Omental fat pad (tissue), 4 donors: ENCODE data around the gene MADCAM1. TPM values are rescaled to one million over a fixed set of nuclear protein-coding genes. Genes with fewer than 3 reads are reported as not detected.

Experiments
- ATAC-seq: fragments of 150-250 bp; one replicate; pipeline ENCODE4 v1.9.1; 2016; ENCODE audit warnings: mild to moderate bottlenecking, moderate library complexity; ENCODE audit not compliant: low FRiP score
- DNase-seq: peaks from one replicate; pipeline ENCODE4 v3.0.0-alpha.2; 2019; ENCODE audit warnings: low spot score
- CTCF ChIP-seq, 3 donors: fragments of 450-650 bp; IDR thresholded peaks; one replicate each; pipeline ENCODE4 v1.5.1; 2016 to 2017; ENCODE audit warnings: antibody characterized with exemption in 3 of 3, mild to moderate bottlenecking in 3 of 3, moderate library complexity in 2 of 3
- total RNA-seq, 4 donors: library from RNA; depleted of rRNA; stranded (reverse); fragments of >200 nt; gene quantifications; one replicate each; pipeline ENCODE4 v1.1.0, GENCODE V29; 2016

Gene MADCAM1
- total RNA-seq, 4 donors from 2014 or later: 0.69 TPM; not detected in 3

- no peak for DNase-seq
- peak in 2 of 3 donors; percentile 47 to 95 for TF ChIP-seq CTCF (IDR thresholded peaks at IDR 0.05)
Observed at GRCh38 chr19:506404-507285, 10.4 kb downstream of the MADCAM1 start.

GRCh38 chr19:507286-508203, 11.3 kb downstream of the MADCAM1 start, which contains the start of gene TPGS1:
Gene TPGS1 (plus strand): TSS chr19:507497. CDS start chr19:507507, 10 bp downstream.
- ATAC-seq (peak; percentile 93), DNase-seq (peak; percentile 89)
- TF ChIP-seq CTCF (IDR thresholded peaks at IDR 0.05): peak in 1 of 3 donors; percentile 3

More at GRCh38 chr19:506404-507285, 10.4 kb downstream of the MADCAM1 start:
- ATAC-seq: peak; percentile 94

GRCh38 chr19:508204-509150, 12.2 kb downstream of the MADCAM1 start:
- ATAC-seq (no peak), DNase-seq (no peak)
- TF ChIP-seq CTCF (IDR thresholded peaks at IDR 0.05): no peak

GRCh38 chr19:510606-511100, 14.4 kb downstream of the MADCAM1 start:
- peak in 2 of 3 donors; percentile 90 to 92 for TF ChIP-seq CTCF (IDR thresholded peaks at IDR 0.05)
- DNase-seq: peak; percentile 58
- ATAC-seq: peak; percentile 20

- DNase-seq (no peak), ATAC-seq (no peak)
Observed at GRCh38 chr19:511101-511851, 15.0 kb downstream of the MADCAM1 start.

More at GRCh38 chr19:511101-511851, 15.0 kb downstream of the MADCAM1 start:
- no peak for TF ChIP-seq CTCF (IDR thresholded peaks at IDR 0.05)
